GM19452 (cell line): Measurements from ENCODE around the gene ABR.
A peak's percentile ranks its signal among the peaks of the same experiment; 100 is the strongest.
"Not testable (repeated sequence)": the region's sequence is repeated elsewhere in the genome, so short reads cannot be mapped to it uniquely, and the experiment has no call there.

ENCODE experiments used
- ATAC-seq: cut with Tn5 transposase; IDR thresholded peaks from one replicate; pipeline ENCODE4 v1.9.1; 2021; ENCODE audit not compliant: unreplicated experiment

Gene ABR

GRCh38 chr17:1122533-1123392, 57.0 kb downstream of the ABR start:
- ATAC-seq = no peak

- not testable (repeated sequence) for ATAC-seq
Observed at GRCh38 chr17:1121442-1121817, 58.4 kb downstream of the ABR start.

- ATAC-seq = no peak
Observed at GRCh38 chr17:1120596-1121441, 59.0 kb downstream of the ABR start.

- ATAC-seq = no peak
Observed at GRCh38 chr17:1119924-1120323, 59.9 kb downstream of the ABR start.

- no peak for ATAC-seq
Observed at GRCh38 chr17:1116602-1117001, 63.2 kb downstream of the ABR start.

GRCh38 chr17:1112875-1113274, 66.9 kb downstream of the ABR start:
- no peak for ATAC-seq

GRCh38 chr17:1111599-1112443, 68.0 kb downstream of the ABR start:
- no peak for ATAC-seq

GRCh38 chr17:1110862-1111598, 68.8 kb downstream of the ABR start:
- ATAC-seq = no peak

- ATAC-seq = no peak
Observed at GRCh38 chr17:1110541-1110861, 69.3 kb downstream of the ABR start.

GRCh38 chr17:1109606-1110540, 69.9 kb downstream of the ABR start:
- peak; percentile 25 for ATAC-seq

GRCh38 chr17:1108765-1109605, 70.8 kb downstream of the ABR start:
- peak; percentile 55 for ATAC-seq

GRCh38 chr17:1108478-1108764, 71.4 kb downstream of the ABR start:
- ATAC-seq = no peak

- no peak for ATAC-seq
Observed at GRCh38 chr17:1107777-1108477, 71.9 kb downstream of the ABR start.

GRCh38 chr17:1107083-1107776, 72.6 kb downstream of the ABR start:
- ATAC-seq = no peak

GRCh38 chr17:1104222-1104621, 75.6 kb downstream of the ABR start:
- no peak for ATAC-seq

- no peak for ATAC-seq
Observed at GRCh38 chr17:1100382-1100781, 79.4 kb downstream of the ABR start.

GRCh38 chr17:1099242-1099641, 80.5 kb downstream of the ABR start:
- ATAC-seq = no peak
